ENCODE results near the gene UBE2Q1. TPM values are rescaled to one million over a fixed set of nuclear protein-coding genes. Genes with fewer than 3 reads are reported as not detected.

Gene UBE2Q1
- total RNA-seq, 1 experiment from 2014 or later, result 70.9 TPM

DNA sequence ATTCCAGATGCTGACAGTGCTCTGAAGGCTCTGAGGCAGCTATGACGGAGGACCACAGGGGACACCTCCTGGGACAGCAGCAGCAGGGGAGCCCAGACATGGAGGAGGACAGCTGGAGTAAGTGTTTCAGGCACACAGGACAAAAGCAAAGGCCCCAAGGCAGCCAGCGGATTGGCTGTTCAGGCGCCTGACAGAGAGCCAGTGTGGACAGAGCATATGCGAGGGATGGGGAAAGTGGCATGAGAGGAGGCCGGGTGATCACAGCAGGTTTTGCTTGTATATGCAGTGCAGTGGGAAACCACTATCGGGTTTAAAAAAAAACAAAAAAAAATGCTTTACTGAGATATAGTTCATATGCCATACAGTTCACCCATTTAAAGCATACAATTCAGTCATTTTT lies 28.2 kb upstream of the UBE2Q1 start:
- Histone ChIP-seq H3K36me3 (ENCODE audit: control insufficient read depth in 1 of 2, insufficient read depth in 2 of 2, low read length in 2 of 2) (peaks cover 79 to 94% of the 10 kb centered on the region in 2 experiments), H3K4me1 (ENCODE audit: control insufficient read depth in 1 of 2, insufficient read depth in 2 of 2, low read length in 2 of 2) (no peaks in the 10 kb centered on the region), H4K20me1 (ENCODE audit: insufficient read depth) (no peaks in the 10 kb centered on the region), H3K9me3 (ENCODE audit: control insufficient read depth in 1 of 2, insufficient read depth in 1 of 2, low read depth in 1 of 2, low read length in 2 of 2) (no peaks in the 10 kb centered on the region), H3K9me2 (ENCODE audit: insufficient read depth) (no peaks in the 10 kb centered on the region), H3K4me2 (ENCODE audit: low read length) (no peak overlapping the region), H3K9ac (ENCODE audit: low read length) (no peak overlapping the region), H3K79me2 (ENCODE audit: insufficient read depth, low read length) (no peaks in the 10 kb centered on the region), H3K4me3 (replicated peaks in 1 of 2; ENCODE audit: low read depth in 1 of 2, low read length in 2 of 2) (no peak overlapping the region), H3K27me3 (ENCODE audit: insufficient read depth, low read length) (no peaks in the 10 kb centered on the region), H3K27ac (ENCODE audit: low read depth, low read length) (no peak overlapping the region), H2AFZ (ENCODE audit: low read depth, low read length, poor library complexity, severe bottlenecking) (no peak overlapping the region)
- ChIA-PET POLR2A (no interaction called here), CTCF (no interaction called here), RAD21 (ENCODE audit: low non-redundant PET in 1 of 2, low total read pairs in 2 of 2, uncharacterized antibody in 2 of 2, unreplicated experiment in 2 of 2) (no interaction called here)
- TF ChIP-seq ZNF274 (IDR thresholded peaks at IDR 0.05; ENCODE audit: low read depth, low read length), result no peak
- TF ChIP-seq POLR2AphosphoS5 (IDR thresholded peaks at IDR 0.05; ENCODE audit: low read depth, low read length), result no peak
- no peak for TF ChIP-seq SIN3A (IDR thresholded peaks at IDR 0.05; ENCODE audit: low read depth)
- TF ChIP-seq ATF3 (IDR thresholded peaks at IDR 0.05), result no peak
- TF ChIP-seq RAD21 (IDR thresholded peaks at IDR 0.05; ENCODE audit: low read depth), result no peak
- TF ChIP-seq, protein P1, sequence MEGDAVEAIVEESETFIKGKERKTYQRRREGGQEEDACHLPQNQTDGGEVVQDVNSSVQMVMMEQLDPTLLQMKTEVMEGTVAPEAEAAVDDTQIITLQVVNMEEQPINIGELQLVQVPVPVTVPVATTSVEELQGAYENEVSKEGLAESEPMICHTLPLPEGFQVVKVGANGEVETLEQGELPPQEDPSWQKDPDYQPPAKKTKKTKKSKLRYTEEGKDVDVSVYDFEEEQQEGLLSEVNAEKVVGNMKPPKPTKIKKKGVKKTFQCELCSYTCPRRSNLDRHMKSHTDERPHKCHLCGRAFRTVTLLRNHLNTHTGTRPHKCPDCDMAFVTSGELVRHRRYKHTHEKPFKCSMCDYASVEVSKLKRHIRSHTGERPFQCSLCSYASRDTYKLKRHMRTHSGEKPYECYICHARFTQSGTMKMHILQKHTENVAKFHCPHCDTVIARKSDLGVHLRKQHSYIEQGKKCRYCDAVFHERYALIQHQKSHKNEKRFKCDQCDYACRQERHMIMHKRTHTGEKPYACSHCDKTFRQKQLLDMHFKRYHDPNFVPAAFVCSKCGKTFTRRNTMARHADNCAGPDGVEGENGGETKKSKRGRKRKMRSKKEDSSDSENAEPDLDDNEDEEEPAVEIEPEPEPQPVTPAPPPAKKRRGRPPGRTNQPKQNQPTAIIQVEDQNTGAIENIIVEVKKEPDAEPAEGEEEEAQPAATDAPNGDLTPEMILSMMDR (IDR thresholded peaks at IDR 0.05 in 2 of 3, conservative IDR thresholded peaks at IDR 0.05 in 1 of 3; ENCODE audit: borderline replicate concordance in 1 of 3, insufficient read depth in 1 of 3, low read depth in 2 of 3, low read length in 2 of 3), result no peak
- TF ChIP-seq EZH2 (IDR thresholded peaks at IDR 0.05), result no peak
- no peak for TF ChIP-seq CBX3 (IDR thresholded peaks at IDR 0.05; ENCODE audit: low read depth)
- TF ChIP-seq SP1 (IDR thresholded peaks at IDR 0.05; ENCODE audit: low read depth), result no peak
- TF ChIP-seq SRF (IDR thresholded peaks at IDR 0.05; ENCODE audit: low read depth), result no peak
- DNase-seq (ENCODE audit: low read depth, low spot score) (no peak), ATAC-seq (no peak)
- BruUV-seq (replicated peaks), result no TSS peak
- intact Hi-C loops (cut with micrococcal nuclease), result no loop called here
